ENCODE data around the gene KLHDC8A.

KLHDC8A gene

GRCh38 chr1:205330150-205330549 is 26.6 kb downstream of the KLHDC8A start:
- TF ChIP-seq, protein P1, sequence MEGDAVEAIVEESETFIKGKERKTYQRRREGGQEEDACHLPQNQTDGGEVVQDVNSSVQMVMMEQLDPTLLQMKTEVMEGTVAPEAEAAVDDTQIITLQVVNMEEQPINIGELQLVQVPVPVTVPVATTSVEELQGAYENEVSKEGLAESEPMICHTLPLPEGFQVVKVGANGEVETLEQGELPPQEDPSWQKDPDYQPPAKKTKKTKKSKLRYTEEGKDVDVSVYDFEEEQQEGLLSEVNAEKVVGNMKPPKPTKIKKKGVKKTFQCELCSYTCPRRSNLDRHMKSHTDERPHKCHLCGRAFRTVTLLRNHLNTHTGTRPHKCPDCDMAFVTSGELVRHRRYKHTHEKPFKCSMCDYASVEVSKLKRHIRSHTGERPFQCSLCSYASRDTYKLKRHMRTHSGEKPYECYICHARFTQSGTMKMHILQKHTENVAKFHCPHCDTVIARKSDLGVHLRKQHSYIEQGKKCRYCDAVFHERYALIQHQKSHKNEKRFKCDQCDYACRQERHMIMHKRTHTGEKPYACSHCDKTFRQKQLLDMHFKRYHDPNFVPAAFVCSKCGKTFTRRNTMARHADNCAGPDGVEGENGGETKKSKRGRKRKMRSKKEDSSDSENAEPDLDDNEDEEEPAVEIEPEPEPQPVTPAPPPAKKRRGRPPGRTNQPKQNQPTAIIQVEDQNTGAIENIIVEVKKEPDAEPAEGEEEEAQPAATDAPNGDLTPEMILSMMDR (conservative IDR thresholded peaks at IDR 0.05), result no peak
- no peak overlapping the region for H3K27ac ChIP-seq

DNA sequence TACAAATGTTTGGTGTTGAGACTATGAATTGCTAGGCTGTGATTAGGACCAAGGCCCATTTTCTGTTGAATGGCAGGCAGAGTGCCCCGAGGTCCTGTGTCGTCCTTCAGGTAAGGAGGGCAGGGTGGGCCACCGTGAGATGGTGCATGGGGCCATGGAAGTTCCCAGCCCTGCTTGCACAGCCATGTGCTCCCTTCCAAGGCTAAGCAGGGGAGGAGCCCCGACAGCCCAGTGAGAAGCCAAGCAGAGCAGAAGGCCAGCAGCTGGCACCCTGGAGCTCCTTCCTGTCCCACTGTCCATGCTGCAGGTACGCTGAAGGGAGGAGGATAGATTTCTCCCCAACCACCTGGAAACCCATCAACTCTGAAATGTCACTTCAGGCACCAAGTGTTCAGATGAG is 27.0 kb downstream of the KLHDC8A start:
- no peak overlapping the region for H3K27ac ChIP-seq
- TF ChIP-seq, protein P1 (conservative IDR thresholded peaks at IDR 0.05), result no peak

DNA sequence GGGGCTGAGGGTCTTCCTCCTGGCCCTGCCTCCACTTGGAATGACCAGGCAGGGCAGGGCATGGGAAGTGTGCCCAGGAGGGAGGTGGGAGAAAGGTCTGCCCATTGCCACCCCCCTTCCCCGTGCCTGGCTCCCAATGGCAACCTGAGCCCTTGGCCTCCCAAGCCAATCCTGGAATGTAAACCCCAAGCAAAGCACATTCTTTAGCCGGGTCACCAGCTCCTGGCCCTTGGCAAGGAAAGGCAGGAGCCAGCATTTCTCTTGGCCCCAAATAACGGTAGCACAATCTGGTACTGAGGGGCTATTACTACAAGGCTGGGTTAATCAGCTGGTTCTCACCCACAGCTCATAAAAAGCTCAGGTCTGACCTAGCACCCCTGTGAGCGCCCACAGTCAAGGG is 28.2 kb downstream of the KLHDC8A start:
- TF ChIP-seq, protein P1 (conservative IDR thresholded peaks at IDR 0.05), result no peak
- no peak overlapping the region for H3K27ac ChIP-seq

DNA sequence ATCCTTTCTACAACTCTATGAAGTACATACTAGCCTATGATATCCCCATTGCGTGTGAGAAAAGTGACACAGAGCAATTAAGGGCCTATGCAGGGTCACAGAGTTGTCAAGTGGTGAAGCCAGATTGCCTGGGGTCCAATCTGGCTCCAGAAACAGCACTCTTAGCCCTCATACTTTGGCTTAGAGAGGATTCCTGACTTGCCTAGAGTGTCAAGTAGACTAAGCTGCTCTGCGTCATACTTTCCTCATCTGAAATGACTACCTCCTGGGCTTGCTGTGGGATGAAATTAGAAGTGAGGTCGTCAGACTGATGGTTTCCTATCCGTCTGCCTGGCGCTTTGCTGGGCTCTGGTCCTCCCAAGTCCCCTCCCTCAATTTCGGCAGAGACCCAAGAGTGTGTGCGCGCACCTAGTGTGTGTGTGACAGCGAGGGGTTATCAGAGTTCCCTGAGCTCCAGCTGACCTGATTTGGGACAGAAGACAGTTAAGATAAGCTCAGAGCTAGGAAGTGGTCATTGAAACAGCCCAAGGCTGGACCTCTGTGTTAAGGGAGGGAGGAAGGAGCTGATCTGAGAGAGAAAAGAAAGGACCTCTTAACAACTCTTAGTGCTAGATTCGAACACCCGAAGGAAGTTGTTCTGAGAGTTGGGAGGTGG is 29.8 kb downstream of the KLHDC8A start:
- TF ChIP-seq, protein P1 (conservative IDR thresholded peaks at IDR 0.05), result no peak
- H3K27ac ChIP-seq, result no peak overlapping the region

- no peak overlapping the region for H3K27ac ChIP-seq
- TF ChIP-seq, protein P1 (conservative IDR thresholded peaks at IDR 0.05), result peak; percentile 74
These were observed 31.3 kb downstream of the KLHDC8A start for GRCh38 chr1:205325334-205325884.

- H3K27ac ChIP-seq, result no peak overlapping the region
- TF ChIP-seq, protein P1 (conservative IDR thresholded peaks at IDR 0.05), result no peak
These were observed 31.9 kb downstream of the KLHDC8A start for GRCh38 chr1:205324781-205325180.

DNA sequence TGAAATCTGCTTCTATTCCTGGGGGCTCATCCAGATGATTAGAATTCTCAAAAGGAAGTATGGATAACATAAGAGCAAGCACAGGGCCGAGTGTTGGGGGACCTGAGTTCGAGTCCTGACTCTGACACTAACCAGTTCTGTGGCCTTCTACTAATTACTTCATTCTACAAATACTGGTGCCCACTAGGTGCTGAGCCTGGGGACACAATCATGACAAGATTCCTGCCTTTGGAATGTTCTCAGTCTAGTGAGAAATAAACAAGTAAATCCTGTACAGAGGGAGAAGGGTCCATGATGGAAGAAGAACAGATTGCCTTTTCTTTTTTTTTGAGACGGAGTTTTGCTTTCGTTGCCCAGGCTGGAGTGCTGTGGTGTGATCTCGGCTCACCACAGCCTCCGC is 32.9 kb downstream of the KLHDC8A start:
- TF ChIP-seq, protein P1 (conservative IDR thresholded peaks at IDR 0.05), result no peak

More for the DNA sequence above, 32.9 kb downstream of the KLHDC8A start:
- no peak overlapping the region for H3K27ac ChIP-seq

Data from VCaP (cell line).